T-helper 22 cell (primary cell): ENCODE data around the gene SLC25A2.

ENCODE experiments used
- DNase-seq: peaks from one replicate; pipeline ENCODE4 v3.0.0-alpha.2; 2020; ENCODE audit warnings: low read depth

SLC25A2 gene

GRCh38 chr5:141313711-141314110, 9.9 kb upstream of the SLC25A2 start:
- DNase-seq = no peak

DNA sequence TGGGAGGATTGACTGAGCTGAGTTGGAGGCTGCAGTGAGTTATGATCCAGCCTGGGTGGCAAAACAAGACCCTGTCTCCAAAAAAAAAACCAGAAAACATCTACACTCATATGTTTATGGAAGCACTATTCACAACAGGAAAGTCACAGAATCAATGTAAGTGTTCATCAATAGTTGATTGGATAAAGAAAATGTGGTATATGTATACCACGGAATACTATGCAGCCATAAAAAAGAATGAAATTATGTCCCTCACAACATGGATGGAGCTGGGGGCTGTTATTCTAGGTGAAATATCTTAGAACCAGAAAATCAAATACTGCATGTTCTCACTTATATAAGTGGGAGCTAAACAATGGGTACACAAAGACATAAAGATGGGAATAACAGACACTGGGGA, 2.8 kb upstream of the SLC25A2 start:
- no peak for DNase-seq

GRCh38 chr5:141298376-141298775, 5.5 kb downstream of the SLC25A2 start:
- DNase-seq = no peak

GRCh38 chr5:141272906-141273305, 30.9 kb downstream of the SLC25A2 start:
- DNase-seq = no peak

DNA sequence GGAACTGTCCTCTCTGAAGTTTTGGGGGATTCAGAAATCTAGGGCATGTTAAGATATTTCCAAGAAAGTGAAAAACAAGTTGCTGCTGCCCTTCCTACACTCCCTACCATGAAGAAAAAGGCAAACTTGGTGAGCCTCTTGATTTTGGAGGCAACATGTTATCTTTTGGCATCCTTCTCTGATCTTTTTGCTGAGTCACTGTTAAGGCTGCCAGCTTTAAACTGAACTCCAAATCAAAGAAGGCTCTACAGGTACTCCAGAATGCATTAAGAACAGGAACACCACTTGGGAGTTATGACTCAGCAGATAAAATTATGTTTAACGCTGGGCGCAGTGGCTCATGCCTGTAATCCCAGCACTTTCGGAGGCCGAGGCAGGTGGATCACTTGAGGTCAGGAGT, 34.7 kb downstream of the SLC25A2 start:
- no peak for DNase-seq

- DNase-seq = no peak
These were observed 42.7 kb downstream of the SLC25A2 start for GRCh38 chr5:141261238-141261546.

DNA sequence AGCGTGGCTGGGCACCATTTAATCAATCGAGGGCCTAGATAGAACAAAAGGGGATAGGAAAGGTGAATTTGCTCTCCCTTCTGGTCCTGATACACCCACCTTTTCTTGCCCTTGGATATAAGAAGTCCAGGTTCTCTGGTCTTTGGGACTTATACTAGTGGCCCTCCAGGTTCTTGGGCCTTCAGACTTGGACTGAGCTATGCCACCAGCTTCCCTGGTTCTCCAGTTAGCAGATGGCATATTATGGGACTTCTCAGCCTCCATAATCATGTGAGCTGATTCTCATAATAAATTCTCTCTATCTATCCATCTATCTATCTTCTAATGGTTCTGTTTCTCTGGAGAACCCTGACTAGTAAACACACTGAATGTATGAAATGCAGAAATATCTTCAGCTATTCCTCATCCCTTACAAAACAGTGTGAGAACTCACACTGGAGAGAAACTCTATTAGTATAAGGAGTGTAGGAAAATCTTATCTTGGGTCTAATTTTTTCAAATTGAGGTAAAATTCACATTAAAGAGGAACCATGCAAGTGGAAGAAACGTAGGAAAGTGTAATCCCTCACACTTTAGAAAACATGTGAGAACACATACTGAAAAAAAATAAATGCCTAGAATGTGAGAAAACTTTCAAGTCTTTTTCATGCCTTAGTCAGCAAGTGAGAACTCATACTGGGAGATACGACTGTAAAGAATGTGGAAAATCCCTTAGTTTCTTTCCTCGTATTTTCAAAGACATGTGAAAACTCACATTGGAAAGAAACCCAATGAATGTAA, 43.2 kb downstream of the SLC25A2 start:
- no peak for DNase-seq

DNA sequence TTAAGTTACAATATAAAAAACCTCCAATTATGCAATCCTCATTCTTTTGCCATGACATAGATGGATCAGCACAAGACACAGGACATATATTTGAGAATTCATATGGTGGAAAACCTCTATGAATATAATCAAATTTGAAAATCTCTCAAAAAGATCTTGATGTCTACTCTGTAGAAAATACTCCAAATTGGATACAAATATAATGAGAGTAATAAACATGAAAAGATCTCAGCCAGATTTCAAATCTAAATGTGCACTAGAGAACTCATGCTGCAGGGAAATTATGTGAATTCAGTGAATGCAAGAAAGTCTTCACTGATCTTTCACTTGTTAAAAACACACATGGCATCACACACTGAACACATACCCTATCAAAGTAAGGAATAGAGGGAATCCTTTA, 44.9 kb downstream of the SLC25A2 start:
- no peak for DNase-seq

DNA sequence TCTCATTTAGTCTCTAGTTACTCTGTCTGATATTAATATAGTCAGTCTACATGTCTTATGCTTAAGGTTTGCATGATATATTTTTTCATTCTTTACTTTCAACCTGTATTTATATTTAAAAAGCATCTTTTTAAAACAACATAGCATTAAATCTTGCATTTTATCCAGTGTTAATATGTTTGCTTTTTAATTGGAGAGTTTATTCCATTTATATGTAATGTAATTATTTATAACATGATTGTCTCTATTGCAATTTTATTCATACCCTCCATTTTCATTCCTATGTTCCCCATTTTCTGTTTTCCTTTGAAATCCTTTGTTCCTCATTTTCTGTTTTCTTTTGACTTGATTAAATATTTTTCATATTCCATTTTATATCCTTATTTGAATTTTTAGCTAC, 45.4 kb downstream of the SLC25A2 start:
- DNase-seq = no peak
